IgD-negative memory B cell (primary cell): Measurements from ENCODE around the gene IGF2R. TPM values are rescaled to one million over a fixed set of nuclear protein-coding genes. Genes with fewer than 3 reads are reported as not detected.
"Not testable (repeated sequence)": the region's sequence is repeated elsewhere in the genome, so short reads cannot be mapped to it uniquely, and the experiment has no call there.

Source experiments
- H3K27ac Mint-ChIP-seq, 3 donors: one replicate each; pipeline ENCODE4 v1.8.0; 2020 to 2022; ENCODE audit warnings: mild to moderate bottlenecking in 3 of 3, mixed read lengths in 3 of 3, moderate library complexity in 1 of 3
- H3K27me3 Mint-ChIP-seq: one replicate; pipeline ENCODE4 v1.8.0; 2021; ENCODE audit warnings: mixed read lengths
- H3K36me3 Mint-ChIP-seq: one replicate; pipeline ENCODE4 v1.8.0; 2020; ENCODE audit warnings: mild to moderate bottlenecking, mixed read lengths
- H3K4me1 Mint-ChIP-seq, 3 donors: one replicate each; pipeline ENCODE4 v1.8.0; 2020 to 2022; ENCODE audit warnings: mixed read lengths in 3 of 3, mild to moderate bottlenecking in 1 of 3
- H3K4me3 Mint-ChIP-seq, 4 donors: one replicate each; pipeline ENCODE4 v1.8.0; 2020 to 2022; ENCODE audit warnings: mild to moderate bottlenecking in 4 of 4, mixed read lengths in 4 of 4, moderate library complexity in 3 of 4
- H3K9me3 Mint-ChIP-seq, 3 donors: one replicate each; pipeline ENCODE4 v1.8.0; 2020 to 2021; ENCODE audit warnings: mixed read lengths in 3 of 3, mild to moderate bottlenecking in 1 of 3
- polyA plus RNA-seq: library from polyadenylated mRNA; unstranded; fragments of 300-500 nt; fragmentation: Illumina TruSeq; gene quantifications from one replicate; pipeline ENCODE4 v1.2.3, GENCODE V29; 2021

The IGF2R gene
- polyA plus RNA-seq, 1 donor from 2014 or later, result 4.7 TPM

- H3K27ac Mint-ChIP-seq, result no peak overlapping the region
- H3K9me3 Mint-ChIP-seq, result no peaks in the 10 kb centered on the region
- no peak overlapping the region for H3K4me3 Mint-ChIP-seq
- H3K36me3 Mint-ChIP-seq, result peaks cover 13% of the 10 kb centered on the region
- no peaks in the 10 kb centered on the region for H3K4me1 Mint-ChIP-seq
- H3K27me3 Mint-ChIP-seq, result no peaks in the 10 kb centered on the region
Observed at GRCh38 chr6:160110586-160111123, 141.8 kb downstream of the IGF2R start.

GRCh38 chr6:160111806-160112205 lies 142.9 kb downstream of the IGF2R start:
- Mint-ChIP-seq H3K36me3 (peaks cover 12% of the 10 kb centered on the region), H3K4me3 (no peak overlapping the region), H3K9me3 (no peaks in the 10 kb centered on the region), H3K27me3 (no peaks in the 10 kb centered on the region), H3K27ac (no peak overlapping the region), H3K4me1 (no peaks in the 10 kb centered on the region)

GRCh38 chr6:160112628-160113299 lies 143.9 kb downstream of the IGF2R start:
- Mint-ChIP-seq H3K4me3 (no peak overlapping the region), H3K27ac (no peak overlapping the region), H3K36me3 (peaks cover 9% of the 10 kb centered on the region), H3K27me3 (no peaks in the 10 kb centered on the region), H3K4me1 (no peaks in the 10 kb centered on the region), H3K9me3 (no peaks in the 10 kb centered on the region)

GRCh38 chr6:160114536-160114935 lies 145.7 kb downstream of the IGF2R start:
- H3K9me3 Mint-ChIP-seq, H3K27me3 Mint-ChIP-seq, H3K4me3 Mint-ChIP-seq, H3K27ac Mint-ChIP-seq, H3K4me1 Mint-ChIP-seq, H3K36me3 Mint-ChIP-seq: not testable (repeated sequence)

- Mint-ChIP-seq H3K9me3 (no peaks in the 10 kb centered on the region), H3K27me3 (no peaks in the 10 kb centered on the region), H3K4me3 (no peak overlapping the region), H3K27ac (peak overlapping the region in 1 of 3 donors; percentile 76), H3K36me3 (peaks cover 9% of the 10 kb centered on the region), H3K4me1 (no peaks in the 10 kb centered on the region)
Observed at GRCh38 chr6:160115421-160115820, 146.5 kb downstream of the IGF2R start.

- Mint-ChIP-seq H3K36me3 (peaks cover 9% of the 10 kb centered on the region), H3K4me3 (no peak overlapping the region), H3K9me3 (no peaks in the 10 kb centered on the region), H3K27me3 (no peaks in the 10 kb centered on the region), H3K4me1 (no peaks in the 10 kb centered on the region), H3K27ac (no peak overlapping the region)
Observed at GRCh38 chr6:160116411-160116810, 147.5 kb downstream of the IGF2R start.

GRCh38 chr6:160117137-160117536 lies 148.3 kb downstream of the IGF2R start:
- no peak overlapping the region for H3K4me3 Mint-ChIP-seq
- H3K4me1 Mint-ChIP-seq, result no peaks in the 10 kb centered on the region
- H3K27me3 Mint-ChIP-seq, result no peaks in the 10 kb centered on the region
- H3K27ac Mint-ChIP-seq, result no peak overlapping the region
- no peaks in the 10 kb centered on the region for H3K9me3 Mint-ChIP-seq
- peaks cover 9% of the 10 kb centered on the region for H3K36me3 Mint-ChIP-seq

- Mint-ChIP-seq H3K27me3 (no peaks in the 10 kb centered on the region), H3K4me3 (no peak overlapping the region), H3K27ac (no peak overlapping the region), H3K36me3 (peaks cover 2% of the 10 kb centered on the region), H3K4me1 (no peaks in the 10 kb centered on the region), H3K9me3 (no peaks in the 10 kb centered on the region)
Observed at GRCh38 chr6:160118620-160119229, 149.8 kb downstream of the IGF2R start.

GRCh38 chr6:160120087-160120486 lies 151.2 kb downstream of the IGF2R start:
- Mint-ChIP-seq H3K36me3 (no peaks in the 10 kb centered on the region), H3K4me1 (no peaks in the 10 kb centered on the region), H3K27me3 (no peaks in the 10 kb centered on the region), H3K27ac (no peak overlapping the region), H3K4me3 (no peak overlapping the region), H3K9me3 (no peaks in the 10 kb centered on the region)

- H3K36me3 Mint-ChIP-seq, result no peaks in the 10 kb centered on the region
- no peaks in the 10 kb centered on the region for H3K9me3 Mint-ChIP-seq
- H3K4me3 Mint-ChIP-seq, result no peak within 1 kb of the TSS
- H3K4me1 Mint-ChIP-seq, result no peaks in the 10 kb centered on the region
- no peaks in the 10 kb centered on the region for H3K27me3 Mint-ChIP-seq
- H3K27ac Mint-ChIP-seq, result peak within 1 kb of the TSS in 1 of 3 donors; percentile 23
Observed at GRCh38 chr6:160121558-160121957, 152.7 kb downstream of the IGF2R start, which contains the start of gene SLC22A1. TSS of gene SLC22A1 (plus strand) at chr6:160121815. CDS start at chr6:160121936, 121 bp downstream.

GRCh38 chr6:160121981-160122380 lies 153.1 kb downstream of the IGF2R start:
- Mint-ChIP-seq H3K27ac (peak overlapping the region in 1 of 3 donors; percentile 23), H3K4me3 (no peak overlapping the region)

GRCh38 chr6:160122744-160123143 lies 153.9 kb downstream of the IGF2R start:
- peaks cover 2% of the 10 kb centered on the region for H3K36me3 Mint-ChIP-seq
- H3K4me3 Mint-ChIP-seq, result no peak overlapping the region
- H3K27me3 Mint-ChIP-seq, result no peaks in the 10 kb centered on the region
- no peaks in the 10 kb centered on the region for H3K9me3 Mint-ChIP-seq
- no peak overlapping the region for H3K27ac Mint-ChIP-seq
- no peaks in the 10 kb centered on the region for H3K4me1 Mint-ChIP-seq

More at GRCh38 chr6:160121981-160122380, 153.1 kb downstream of the IGF2R start:
- H3K4me1 Mint-ChIP-seq, result no peaks in the 10 kb centered on the region
- H3K27me3 Mint-ChIP-seq, result no peaks in the 10 kb centered on the region
- H3K36me3 Mint-ChIP-seq, result no peaks in the 10 kb centered on the region
- no peaks in the 10 kb centered on the region for H3K9me3 Mint-ChIP-seq

- no peak overlapping the region for H3K4me3 Mint-ChIP-seq
- H3K27ac Mint-ChIP-seq, result no peak overlapping the region
Observed at GRCh38 chr6:160124007-160124406, 155.1 kb downstream of the IGF2R start.

GRCh38 chr6:160124605-160125004 lies 155.7 kb downstream of the IGF2R start:
- H3K4me3 Mint-ChIP-seq, result peak overlapping the region in 1 of 4 donors; percentile 76
- H3K27ac Mint-ChIP-seq, result no peak overlapping the region
- H3K27me3 Mint-ChIP-seq, result no peaks in the 10 kb centered on the region
- H3K36me3 Mint-ChIP-seq, result peaks cover 3% of the 10 kb centered on the region
- no peaks in the 10 kb centered on the region for H3K9me3 Mint-ChIP-seq
- peaks cover 0 to 4% (median 3%) of the 10 kb centered on the region in 3 donors for H3K4me1 Mint-ChIP-seq

More at GRCh38 chr6:160124007-160124406, 155.1 kb downstream of the IGF2R start:
- Mint-ChIP-seq H3K9me3 (no peaks in the 10 kb centered on the region), H3K4me1 (no peaks in the 10 kb centered on the region), H3K36me3 (peaks cover 3% of the 10 kb centered on the region), H3K27me3 (no peaks in the 10 kb centered on the region)

- not testable (repeated sequence) for H3K36me3 Mint-ChIP-seq, H3K27me3 Mint-ChIP-seq, H3K9me3 Mint-ChIP-seq, H3K27ac Mint-ChIP-seq, H3K4me3 Mint-ChIP-seq, H3K4me1 Mint-ChIP-seq
Observed at GRCh38 chr6:160125105-160125504, 156.2 kb downstream of the IGF2R start.
